Stimulated activated naive CD4-positive, alpha-beta T cell (primary cell): ENCODE measurements around the gene ACSF3.
A peak's percentile ranks its signal among the peaks of the same experiment; 100 is the strongest.
"Not testable (repeated sequence)": the region's sequence is repeated elsewhere in the genome, so short reads cannot be mapped to it uniquely, and the experiment has no call there.

ENCODE experiments used
- DNase-seq, 6 experiments: peaks; one replicate each; lab custom pipeline; 2025; lab: John Stamatoyannopoulos, UW

ACSF3 gene

DNA sequence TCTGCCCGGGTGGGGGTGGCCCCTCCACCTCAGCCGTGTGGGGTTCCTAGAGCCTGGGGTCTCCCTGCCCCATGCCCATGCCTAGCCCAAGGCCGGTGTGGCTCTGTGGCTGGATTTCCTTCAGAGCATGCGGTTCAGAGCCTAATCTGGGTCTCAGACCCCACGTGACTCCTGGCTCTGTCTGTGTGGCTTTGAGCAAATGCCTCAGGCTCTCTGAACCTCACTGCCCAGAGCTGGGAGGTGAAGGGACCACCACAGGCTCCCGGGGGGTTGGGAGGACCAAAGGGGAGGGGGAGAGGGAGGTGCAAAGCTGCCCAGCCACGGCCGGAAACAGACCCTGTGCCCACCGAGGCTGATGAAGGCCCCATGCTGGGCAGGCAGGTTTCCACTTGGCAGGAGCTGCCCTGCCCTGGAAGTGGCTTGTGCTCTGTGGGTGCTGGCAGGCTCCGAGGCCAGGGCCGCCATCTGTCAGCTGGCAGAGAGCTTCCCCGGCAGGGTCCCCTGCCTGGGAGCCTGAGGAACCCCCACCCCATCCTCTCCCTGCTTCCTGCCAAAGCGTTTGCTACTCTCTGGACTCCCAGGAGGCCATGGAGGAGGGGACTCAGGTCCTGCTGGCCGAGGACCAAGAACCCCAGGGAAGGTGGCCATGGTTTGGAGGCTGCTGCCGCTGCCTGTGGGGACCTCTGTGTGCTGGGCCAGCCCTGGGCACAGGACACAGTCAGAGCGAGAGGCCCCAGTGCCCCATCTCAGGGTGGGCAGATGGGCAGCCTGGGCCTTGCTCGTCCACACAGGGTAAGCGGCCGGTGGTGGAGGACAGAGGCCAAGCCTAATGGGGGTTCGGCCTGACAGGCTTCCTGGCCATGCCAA, 81.9 kb downstream of the ACSF3 start:
- DNase-seq: no peak

DNA sequence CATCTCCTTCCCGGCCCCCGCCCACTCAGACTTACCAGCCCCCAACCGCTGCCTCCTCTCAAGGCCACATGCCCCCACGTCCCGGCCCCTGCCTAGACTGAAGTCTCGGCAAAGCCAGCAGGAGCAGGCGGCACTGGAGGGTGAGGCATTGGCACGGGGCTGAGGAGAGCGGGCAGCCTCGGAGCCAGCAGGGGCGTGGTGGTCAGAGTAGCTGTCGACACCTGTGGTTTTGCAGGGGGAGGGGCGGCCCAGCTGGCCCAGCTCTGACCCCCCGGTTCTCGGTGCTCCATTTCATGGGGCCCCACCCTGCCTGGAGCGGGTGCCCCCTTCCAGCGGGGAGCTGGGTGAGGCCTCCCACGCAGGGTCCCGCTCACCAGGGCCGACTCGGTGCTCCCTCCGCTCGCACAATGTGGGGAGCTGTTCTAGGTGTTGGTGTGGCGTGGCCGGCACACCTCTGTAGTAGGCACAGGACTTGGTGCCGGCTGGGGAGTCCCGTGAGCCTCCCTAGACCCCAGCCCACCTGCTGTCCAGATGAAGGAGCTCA, 82.6 kb downstream of the ACSF3 start:
- DNase-seq: no peak

DNA sequence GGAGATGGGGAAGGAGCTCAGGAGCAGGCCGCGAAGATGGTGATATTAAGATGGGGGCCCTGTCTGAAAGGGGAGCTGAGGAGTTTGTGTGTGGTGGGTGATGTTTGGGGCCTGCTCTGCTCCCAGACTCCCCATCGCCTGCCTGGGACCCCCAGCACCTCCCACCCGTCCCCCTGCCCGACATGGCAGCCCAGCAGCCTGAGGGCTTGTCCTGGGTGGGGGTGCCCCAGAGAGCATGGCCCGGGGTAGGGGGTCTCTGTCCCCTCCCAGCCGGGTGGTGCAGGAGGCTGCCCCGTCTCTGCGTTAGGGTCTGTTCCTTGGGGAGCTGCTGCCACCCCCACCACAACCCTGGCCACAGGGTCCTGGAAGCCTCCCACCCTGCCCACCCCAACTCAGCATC, 83.1 kb downstream of the ACSF3 start:
- DNase-seq: no peak

DNA sequence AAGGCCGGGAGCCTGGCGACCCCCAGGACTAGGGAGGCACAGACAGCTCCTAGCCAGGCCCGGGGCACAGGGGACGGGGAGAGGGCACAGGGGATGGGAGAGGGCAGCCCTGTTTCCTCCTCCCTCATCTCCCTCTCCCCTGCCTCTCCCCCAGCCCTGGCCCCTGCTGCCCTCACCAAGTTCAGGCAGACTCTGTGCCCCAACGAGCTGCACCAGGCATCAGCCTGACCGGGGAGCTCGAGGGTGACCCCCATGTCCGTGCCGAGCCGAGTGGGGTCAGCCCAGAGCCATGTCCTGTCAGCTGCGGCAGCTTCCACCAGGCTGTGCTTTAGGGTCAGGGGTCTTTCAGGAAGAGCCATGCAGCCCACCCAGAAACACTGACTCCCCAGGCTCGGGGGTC, 83.8 kb downstream of the ACSF3 start:
- no peak for DNase-seq

DNA sequence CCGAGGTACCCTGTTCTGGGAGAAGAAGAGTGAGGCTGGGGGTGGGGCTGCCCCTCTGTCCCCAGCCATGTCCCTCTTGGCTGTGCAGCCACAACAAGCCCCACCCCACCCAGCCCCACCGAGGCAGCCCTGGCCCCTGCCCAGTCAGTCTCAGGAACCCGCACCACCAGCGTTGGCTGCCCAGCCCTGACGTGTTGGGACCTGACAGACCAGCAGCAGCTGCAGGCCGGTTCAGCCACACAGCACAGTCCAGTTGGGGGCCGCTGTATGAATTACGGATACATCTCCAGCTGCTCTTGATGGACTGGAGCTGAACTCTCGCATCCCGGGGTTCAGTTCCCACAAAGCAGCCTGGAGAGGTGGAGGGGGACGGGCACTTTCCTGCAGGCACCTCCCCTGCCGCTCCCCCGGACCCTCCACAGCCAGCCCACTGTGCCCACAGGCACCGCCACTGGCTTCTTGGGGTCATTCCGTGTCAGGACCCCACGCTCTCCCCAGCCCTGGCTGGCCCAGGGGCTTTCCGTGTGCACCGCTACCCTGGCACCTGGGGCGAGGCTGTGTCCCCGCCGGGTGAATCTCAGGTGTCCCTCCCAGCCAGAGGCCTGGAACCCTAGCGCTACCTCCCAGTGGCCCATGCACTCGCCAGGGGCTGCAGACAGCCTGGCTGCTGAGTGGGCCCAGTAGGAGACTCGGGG, 84.9 kb downstream of the ACSF3 start:
- DNase-seq: no peak

DNA sequence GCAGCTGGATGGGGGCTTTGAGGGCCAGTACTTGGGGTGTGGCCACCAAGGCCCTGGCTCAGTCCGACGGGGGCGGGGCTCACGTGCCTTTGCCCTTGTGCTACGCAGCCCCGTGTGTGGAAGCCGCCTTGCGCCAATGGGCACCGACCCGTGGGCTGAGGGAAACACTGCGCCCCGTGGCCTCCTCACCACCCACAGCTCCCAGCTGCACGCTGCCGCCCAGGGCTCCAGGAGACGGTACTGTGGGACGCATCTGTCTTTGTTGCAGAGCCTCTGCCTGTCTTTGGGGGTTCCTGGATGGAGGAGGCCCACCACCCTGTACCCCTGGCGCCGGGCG, 85.5 kb downstream of the ACSF3 start:
- DNase-seq: no peak

- no peak for DNase-seq
Measured at GRCh38 chr16:89179656-89180315, 86.1 kb downstream of the ACSF3 start.

- DNase-seq: no peak
Measured at GRCh38 chr16:89183463-89183862, 89.8 kb downstream of the ACSF3 start.

GRCh38 chr16:89183975-89184676, 90.5 kb downstream of the ACSF3 start:
- no peak for DNase-seq

GRCh38 chr16:89184677-89184932, 91.0 kb downstream of the ACSF3 start:
- DNase-seq: no peak

DNA sequence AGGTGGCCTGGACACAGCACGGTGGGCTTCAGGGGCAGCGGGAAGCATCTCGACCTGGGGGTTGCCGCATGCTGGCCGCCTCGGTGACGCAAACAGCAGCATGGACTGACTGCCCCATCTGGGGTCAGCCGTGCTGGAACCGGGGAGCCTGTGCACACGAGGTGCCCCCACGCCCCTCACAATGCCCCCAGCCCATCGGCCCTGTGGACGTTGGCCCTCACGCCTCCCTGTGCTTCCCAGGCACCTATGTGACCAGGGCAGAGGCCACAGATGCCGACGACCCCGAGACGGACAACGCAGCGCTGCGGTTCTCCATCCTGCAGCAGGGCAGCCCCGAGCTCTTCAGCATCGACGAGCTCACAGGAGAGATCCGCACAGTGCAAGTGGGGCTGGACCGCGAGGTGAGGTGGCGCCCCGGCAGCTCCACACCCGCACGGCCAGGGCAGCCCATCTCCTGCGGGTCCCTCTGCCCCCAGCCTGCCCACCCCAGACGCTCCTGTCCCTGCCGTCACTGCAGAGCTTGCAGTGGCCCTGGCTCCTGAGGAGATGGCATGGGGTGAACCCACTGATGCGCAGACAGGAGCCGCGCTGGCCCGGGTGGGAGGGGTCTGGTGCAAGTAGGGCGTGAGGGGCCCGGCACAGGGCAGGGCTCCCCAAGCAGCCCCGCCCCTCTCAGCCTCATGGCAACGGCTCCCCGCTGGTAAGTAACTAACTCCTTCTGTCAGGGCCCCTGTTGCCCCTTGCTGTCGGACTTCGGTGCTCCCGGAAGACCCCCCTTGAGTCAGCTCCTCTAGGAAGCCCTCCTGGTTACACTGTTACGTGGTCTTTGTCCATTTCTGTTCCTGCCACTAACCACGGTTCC, 91.5 kb downstream of the ACSF3 start:
- peak in 3 of 6 experiments; percentile 38 to 63 (median 59) for DNase-seq

DNA sequence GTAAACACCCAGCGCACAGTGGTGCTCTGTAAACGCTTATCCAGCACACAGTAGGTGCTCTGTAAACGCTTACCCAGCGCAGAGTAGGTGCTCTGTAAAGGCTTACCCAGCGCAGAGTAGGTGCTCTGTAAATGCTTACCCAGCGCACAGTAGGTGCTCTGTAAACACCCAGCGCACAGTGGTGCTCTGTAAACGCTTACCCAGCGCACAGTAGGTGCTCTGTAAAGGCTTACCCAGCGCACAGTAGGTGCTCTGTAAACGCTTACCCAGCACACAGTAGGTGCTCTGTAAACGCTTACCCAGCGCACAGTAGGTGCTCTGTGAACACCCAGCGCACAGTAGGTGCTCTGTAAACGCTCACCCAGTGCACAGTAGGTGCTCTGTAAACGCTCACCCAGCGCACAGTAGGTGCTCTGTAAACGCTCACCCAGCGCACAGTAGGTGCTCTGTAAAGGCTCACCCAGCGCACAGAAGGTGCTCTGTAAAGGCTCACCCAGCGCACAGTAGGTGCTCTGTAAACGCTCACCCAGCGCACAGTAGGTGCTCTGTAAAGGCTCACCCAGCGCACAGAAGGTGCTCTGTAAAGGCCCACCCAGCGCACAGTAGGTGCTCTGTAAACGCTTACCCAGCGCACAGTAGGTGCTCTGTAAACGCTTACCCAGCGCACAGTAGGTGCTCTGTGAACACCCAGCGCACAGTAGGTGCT, 92.4 kb downstream of the ACSF3 start:
- peak in 1 of 6 experiments; percentile 51 for DNase-seq

DNA sequence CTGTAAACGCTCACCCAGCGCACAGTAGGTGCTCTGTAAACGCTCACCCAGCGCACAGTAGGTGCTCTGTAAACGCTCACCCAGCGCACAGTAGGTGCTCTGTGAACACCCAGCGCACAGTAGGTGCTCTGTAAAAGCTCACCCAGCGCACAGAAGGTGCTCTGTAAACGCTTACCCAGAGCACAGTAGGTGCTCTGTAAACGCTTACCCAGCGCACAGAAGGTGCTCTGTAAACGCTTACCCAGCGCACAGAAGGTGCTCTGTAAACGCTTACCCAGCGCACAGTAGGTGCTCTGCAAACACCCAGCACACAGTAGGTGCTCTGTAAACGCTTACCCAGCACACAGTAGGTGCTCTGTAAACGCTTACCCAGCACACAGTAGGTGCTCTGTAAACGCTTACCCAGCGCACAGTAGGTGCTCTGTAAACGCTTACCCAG, 93.0 kb downstream of the ACSF3 start:
- DNase-seq: peak in 3 of 6 experiments; percentile 16 to 54 (median 52)

DNA sequence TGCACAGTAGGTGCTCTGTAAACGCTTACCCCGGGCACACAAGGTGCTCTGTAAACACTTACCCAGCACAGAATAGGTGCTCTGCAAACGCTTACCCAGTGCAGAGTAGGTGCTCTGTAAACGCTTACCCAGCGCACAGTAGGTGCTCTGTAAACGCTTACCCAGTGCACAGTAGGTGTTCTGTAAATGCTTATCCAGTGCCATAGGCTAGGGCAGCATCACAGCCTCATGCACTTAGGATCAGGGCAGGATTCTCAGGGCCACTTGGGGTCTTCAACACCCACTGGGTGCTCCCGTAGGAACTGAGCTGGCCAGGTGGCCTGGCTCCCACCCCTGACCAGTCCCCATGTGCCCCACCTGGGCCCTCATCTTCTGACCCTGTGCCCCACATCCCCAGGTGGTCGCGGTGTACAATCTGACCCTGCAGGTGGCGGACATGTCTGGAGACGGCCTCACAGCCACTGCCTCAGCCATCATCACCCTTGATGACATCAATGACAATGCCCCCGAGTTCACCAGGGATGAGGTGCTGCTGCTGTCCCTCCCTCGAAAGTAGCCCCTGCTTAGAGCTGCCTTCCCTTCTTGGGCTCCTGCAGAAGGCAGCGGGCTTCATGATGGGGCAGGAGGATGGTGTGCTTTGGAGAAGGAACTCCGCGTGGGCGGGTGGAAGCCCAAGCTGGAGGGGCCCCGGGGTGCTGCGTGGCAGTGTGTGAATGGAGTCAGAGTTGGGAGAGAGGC, 93.5 kb downstream of the ACSF3 start:
- DNase-seq: peak in 5 of 6 experiments; percentile 35 to 71 (median 37)

GRCh38 chr16:89187770-89188392, 94.2 kb downstream of the ACSF3 start:
- DNase-seq: no peak

DNA sequence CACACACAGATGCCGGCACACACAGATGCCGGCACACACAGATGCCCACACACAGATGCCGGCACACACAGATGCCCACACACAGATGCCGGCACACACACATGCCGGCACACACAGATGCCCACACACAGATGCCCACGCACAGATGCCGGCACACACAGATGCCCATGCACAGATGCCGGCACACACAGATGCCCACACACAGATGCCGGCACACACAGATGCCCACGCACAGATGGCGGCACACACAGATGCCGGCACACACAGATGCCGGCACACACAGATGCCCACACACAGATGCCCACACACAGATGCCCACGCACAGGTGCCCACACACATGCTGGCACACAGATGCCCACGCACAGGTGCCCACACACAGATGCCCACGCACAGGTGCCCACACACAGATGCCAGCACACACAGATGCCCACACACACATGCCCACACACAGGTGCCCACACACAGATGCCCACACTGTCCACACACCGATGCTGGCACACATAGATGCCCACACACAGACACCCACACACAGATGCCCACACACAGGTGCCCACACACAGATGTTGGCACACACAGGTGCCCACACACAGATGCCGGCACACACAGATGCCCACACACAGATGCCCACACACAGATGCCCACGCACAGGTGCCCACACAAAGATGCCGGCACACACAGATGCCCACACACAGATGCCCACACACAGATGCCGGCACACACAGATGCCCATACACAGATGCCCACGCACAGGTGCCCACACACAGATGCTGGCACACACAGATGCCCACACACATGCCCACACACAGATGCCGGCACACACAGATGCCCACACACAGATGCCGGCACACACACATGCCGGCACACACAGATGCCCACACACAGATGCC, 95.1 kb downstream of the ACSF3 start:
- not testable (repeated sequence) for DNase-seq

GRCh38 chr16:89189358-89190025, 95.8 kb downstream of the ACSF3 start:
- DNase-seq: no peak
